Measurements from ENCODE around the gene S100A3.

Gene S100A3

DNA sequence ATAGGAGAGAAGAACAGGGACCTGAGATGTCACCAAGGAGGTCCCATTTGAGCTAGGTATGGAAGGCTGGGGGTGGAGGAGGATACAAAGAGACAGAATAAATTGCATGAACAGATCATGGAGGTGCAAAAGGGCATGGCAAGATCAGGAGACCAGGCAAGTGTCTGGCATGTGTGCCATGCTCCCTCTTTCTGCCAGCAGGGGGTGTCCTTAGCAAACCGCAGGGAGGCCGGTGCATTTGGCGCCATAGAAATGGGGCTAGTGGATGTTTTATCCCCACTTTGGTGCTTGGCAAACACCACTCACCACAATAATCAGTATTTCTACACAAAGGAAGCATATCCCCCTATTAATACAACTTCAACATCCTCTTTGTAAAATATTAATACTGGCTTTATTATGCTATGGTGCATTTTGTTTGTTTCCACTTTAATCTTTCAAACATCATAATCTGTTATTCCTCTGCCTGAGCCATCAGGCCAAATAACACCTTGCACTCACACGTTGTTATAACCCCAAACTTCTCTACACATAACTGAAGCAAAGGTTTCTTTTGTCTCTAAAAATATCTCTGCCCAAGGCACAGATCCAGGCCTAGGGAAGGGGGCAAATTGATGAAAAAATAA, 39.2 kb downstream of the S100A3 start:
- peak; percentile 55 for DNase-seq (ENCODE audit: low read depth)

GRCh38 chr1:153509036-153509435, 40.0 kb downstream of the S100A3 start:
- DNase-seq (ENCODE audit: low read depth): no peak

DNA sequence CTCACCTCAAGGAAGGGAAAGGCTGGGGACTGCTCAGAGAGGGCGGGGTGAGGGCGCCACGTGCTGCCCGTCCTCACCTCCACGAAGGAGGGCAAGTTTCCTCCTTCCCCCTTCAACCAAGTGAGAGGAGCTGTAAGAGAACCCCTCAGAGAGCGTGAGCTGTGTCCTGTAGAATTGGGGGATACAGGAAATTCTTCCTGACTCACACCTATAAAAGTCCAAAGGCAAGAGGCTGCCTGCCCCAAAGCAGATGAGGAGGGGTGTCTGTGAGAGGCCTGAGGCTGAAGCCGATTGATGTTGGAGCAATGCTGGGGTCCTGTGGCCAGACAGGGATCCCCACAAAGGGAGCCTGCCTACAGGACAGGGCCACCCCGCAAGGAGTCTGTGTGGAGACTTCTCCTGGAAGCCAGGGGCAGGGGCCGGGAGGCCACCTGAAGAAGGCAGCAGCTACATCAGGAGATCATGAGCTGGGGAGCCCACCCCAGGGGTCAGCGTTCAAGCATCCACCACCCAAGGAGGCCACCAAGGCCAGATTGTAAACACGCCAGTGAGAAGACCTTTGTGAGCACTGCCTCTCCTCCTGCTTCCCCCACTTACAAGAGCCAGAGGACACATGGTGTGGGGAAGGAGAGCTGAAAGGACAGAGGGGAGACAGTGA, 41.0 kb downstream of the S100A3 start:
- DNase-seq (ENCODE audit: low read depth): no peak

GRCh38 chr1:153506831-153507413, 42.1 kb downstream of the S100A3 start:
- no peak for DNase-seq (ENCODE audit: low read depth)

- no peak for DNase-seq (ENCODE audit: low read depth)
Measured at GRCh38 chr1:153506386-153506785, 42.7 kb downstream of the S100A3 start.

DNA sequence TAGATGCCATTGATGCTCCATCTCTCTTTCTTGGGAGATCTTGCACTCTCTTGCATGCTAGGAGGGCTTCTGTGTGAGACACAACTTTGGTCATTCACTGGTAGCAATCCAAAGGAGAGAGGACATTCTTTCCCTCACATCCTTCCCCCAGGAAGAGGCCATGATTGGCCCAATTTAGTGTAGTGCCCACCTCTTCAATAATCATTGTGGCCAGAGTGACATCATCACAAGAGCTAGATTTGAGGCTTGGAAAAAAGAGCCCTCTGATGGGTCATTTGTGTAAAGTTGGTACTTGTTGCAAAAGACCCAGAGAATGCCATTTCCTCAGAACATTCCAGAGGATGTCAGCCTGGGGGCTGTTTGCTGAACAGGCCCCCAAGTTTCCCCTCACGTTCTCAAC, 43.5 kb downstream of the S100A3 start:
- no peak for DNase-seq (ENCODE audit: low read depth)

GRCh38 chr1:153503766-153504165, 45.3 kb downstream of the S100A3 start:
- no peak for DNase-seq (ENCODE audit: low read depth)

- DNase-seq (ENCODE audit: low read depth): no peak
Measured at GRCh38 chr1:153498746-153499145, 50.3 kb downstream of the S100A3 start.
